SU-DHL-6 (cell line): ENCODE measurements around the gene ARHGAP6.

ENCODE experiments used
- EZH2phosphoT487 ChIP-seq: fragments of 200-600 bp; sonication (generic), shearing (Covaris generic); conservative IDR thresholded peaks from 2 replicates; pipeline ENCODE4 v1.6.1; 2018; ENCODE audit warnings: mild to moderate bottlenecking, antibody characterized with exemption, low read length, moderate library complexity, mixed read lengths
- TF ChIP-seq, protein P1 (sequence below): fragments of 200-600 bp; sonication (generic); IDR thresholded peaks from one replicate; pipeline ENCODE4 v1.5.1; 2017; ENCODE audit warnings: antibody characterized with exemption, mild to moderate bottlenecking, low read length, moderate library complexity; ENCODE audit not compliant: insufficient read depth, poor library complexity, severe bottlenecking

DNA sequence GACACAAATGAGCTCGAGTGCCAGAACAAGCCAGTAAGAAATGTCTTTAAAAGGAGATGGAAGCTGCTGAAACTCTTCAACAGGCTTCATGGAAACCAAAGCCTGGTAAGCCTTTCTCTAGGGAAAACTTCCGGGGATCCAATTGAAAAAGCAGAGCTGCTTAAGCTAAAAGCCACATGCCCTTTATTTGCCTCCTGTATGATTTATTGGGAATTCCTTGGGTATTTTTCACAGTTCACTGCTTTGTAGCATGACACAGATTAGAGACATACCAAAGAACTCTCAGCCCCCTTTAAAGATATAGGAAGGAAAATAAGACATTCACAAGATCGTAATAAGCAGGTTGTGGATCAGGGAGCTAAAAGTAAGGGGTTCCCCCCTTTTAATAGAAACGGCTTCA lies 6.5 kb upstream of the ARHGAP6 start:
- TF ChIP-seq, protein P1, sequence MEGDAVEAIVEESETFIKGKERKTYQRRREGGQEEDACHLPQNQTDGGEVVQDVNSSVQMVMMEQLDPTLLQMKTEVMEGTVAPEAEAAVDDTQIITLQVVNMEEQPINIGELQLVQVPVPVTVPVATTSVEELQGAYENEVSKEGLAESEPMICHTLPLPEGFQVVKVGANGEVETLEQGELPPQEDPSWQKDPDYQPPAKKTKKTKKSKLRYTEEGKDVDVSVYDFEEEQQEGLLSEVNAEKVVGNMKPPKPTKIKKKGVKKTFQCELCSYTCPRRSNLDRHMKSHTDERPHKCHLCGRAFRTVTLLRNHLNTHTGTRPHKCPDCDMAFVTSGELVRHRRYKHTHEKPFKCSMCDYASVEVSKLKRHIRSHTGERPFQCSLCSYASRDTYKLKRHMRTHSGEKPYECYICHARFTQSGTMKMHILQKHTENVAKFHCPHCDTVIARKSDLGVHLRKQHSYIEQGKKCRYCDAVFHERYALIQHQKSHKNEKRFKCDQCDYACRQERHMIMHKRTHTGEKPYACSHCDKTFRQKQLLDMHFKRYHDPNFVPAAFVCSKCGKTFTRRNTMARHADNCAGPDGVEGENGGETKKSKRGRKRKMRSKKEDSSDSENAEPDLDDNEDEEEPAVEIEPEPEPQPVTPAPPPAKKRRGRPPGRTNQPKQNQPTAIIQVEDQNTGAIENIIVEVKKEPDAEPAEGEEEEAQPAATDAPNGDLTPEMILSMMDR, result no peak
- no peak for TF ChIP-seq EZH2phosphoT487
